ENCODE data around the gene METTL9.

DNA sequence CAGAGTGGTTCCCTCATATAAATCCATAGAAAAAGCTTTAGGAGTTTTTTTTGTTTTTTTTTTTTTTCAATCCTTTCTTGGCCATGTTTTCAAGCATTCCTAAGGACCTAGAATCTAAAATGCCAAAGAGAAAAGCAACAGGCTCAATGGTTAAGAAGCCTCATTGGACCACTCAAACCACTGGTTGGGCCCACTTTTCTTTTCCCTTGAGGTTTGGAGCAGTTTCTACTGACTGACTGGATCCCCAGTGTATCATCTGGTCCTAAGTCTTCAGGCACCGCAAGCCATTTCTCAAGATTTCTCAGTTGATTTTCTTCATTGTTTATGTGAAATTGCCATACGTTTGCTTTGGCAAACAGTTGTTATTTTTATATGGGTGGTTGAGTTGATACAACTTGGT, 14.4 kb downstream of the METTL9 start:
- TF ChIP-seq POLR2AphosphoS5 (IDR thresholded peaks at IDR 0.05; ENCODE audit: borderline replicate concordance, low read depth, low read length) (no peak), FOXP2 (optimal IDR thresholded peaks at IDR 0.05; ENCODE audit: control extremely low read depth, extremely low read length, insufficient read depth) (no peak), EZH2 (IDR thresholded peaks at IDR 0.05) (no peak)
